Left kidney (tissue), 2 donors: ENCODE measurements around the gene RHBDD2. TPM values are rescaled to one million over a fixed set of nuclear protein-coding genes. Genes with fewer than 3 reads are reported as not detected.

Experiments
- DNase-seq: peaks from one replicate; pipeline ENCODE4 v3.0.0-alpha.2; 2013
- polyA plus RNA-seq: library from polyadenylated mRNA; unstranded; fragments of 120-200 nt; gene quantifications from one replicate; pipeline ENCODE4 v1.2.1, GENCODE V29; 2013; ENCODE audit not compliant: insufficient read length

Gene RHBDD2
- polyA plus RNA-seq, 1 donor = 60.4 TPM

DNA sequence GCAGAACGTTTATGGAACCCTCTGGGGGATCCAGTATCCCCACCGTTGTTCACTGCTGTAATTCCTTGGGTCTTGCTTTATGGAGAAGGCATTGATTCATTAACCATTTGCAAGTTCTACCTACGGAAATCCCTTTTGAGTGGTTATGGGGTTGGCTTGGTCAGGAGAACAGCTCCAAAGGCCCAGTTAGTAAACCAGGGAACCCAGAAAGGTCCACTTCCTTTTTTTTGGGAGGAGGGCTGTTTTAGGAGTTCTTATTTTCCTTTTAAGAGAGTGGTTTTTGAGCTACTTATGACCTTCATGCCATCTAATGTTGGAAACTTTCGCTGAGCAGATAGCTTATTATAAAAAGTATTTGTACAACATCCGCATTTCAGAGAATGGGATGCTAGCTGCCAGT lies 37.4 kb downstream of the RHBDD2 start:
- no peak for DNase-seq

DNA sequence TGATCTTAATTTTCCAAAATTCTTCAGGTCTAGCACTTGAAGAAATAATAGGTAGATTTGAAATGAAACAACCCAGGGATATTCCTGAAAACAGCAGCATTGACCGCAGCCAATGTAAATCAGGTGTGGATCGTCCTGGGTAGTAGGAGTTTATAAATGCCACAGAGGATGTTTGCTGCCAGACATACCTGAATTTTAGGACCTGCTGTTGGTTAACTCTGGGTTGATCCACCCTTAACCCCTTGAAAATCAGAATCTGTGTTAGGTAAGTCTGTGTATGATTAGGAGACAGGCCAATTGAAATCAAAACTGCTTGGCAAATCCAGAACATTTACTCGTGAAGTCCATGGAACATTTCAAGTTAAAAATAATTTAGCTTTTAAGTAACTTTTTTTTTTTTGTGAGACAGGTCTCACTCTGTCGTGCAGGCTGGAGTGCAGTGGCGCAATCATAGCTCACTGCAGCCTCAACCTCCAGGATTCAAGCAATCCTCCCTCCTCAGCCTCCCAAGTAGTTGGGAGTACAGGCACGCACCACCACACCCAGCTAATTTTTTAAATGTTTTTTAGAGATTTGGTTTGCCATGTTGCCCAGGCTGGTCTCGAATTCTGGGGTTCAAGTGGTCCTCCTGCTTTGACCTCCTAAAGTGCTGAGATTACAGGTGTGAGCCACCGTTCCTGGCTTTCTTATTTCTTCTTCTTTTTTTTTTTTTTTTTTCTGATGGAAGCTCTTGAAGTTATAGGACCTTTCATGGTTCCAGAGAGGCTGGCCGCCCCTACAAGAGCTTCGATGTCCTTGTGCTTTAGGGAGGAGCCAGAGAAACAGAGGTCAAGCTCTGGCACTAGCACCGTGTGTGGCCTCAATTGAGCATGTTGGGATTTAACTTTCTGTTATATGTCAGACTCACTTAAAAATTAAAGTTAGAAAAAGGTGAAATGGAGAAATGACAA lies 38.1 kb downstream of the RHBDD2 start:
- no peak for DNase-seq

DNA sequence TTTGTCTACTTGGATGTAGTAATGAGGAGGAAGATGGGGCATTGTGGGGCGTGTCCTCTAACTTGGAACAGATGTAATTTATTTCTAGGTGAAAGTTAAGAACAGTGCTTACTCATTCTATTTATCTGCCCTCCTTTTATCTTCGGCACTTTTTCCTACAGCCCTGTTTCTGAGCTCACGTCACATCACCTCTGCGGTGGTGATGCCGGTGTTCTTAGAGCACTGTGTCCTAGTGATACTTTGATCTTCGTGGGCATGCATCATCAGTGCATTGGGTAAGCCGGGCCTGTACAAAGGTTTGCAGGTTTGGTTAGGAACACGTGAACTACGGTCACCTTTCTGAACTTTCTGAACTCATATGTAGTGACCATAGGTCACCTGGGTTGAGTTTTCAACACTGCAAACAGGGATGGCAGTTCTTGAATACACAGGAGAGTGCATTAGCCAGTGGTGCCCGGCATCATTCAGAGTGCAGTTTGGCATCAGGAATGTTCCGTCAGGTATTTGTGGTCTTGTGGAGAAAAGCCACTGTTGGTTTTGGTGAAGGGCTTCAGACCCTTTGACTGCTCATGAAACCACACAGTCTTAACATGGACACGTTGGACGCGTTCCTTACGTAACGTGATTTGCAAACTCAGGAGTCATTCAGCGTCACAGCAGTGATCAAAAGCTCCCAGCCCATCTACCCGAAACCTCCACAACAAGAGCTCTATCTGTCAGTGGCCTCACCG lies 41.8 kb downstream of the RHBDD2 start:
- no peak for DNase-seq

DNA sequence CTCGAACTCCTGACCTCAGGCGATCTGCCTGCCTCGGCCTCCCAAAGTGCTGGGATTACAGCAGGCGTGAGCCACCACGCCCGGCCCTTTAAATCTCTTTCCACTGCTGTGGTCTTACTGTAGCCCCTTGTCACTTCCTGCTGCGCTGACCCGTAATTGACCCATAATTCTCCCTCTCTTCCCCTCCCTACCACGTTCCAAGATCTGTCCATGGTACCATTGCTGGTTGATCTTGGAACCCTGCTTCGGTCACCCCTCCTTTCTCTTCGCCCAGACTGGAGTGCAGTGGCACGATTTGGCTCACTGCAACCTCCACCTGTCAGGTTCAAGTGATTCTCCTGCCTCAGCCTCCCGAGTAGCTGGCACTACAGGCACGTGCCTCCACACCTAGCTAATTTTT lies 42.6 kb downstream of the RHBDD2 start:
- no peak for DNase-seq

DNA sequence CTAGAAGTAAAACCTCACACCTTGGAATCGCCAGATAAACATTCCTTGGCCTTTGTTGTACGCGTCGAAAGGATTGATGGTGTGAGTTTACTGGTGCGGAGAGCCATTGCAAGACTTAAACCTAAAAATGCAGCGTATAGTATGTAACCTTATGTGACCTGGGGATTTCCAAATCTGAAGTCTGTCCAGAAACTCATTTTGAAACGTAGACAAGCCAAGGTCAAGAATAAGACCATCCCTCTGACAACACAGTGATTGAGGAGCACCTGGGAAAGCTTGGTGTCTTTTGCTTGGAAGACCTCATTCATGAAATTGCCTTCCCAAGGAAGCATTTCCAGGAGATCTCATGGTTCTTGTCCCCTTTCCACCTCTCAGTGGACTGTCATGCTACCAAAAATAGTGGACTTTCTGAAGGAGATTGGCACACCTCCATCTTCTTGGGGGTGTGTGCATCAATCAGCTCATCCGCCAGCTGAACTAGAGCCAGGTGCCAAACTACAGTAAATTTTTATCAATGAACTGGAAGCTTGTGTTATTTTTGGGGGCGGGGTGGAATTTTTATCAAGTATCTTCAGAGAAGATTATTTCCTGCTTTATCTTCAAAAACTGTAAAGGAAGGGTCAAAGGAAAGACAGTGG lies 44.3 kb downstream of the RHBDD2 start:
- DNase-seq = no peak

DNA sequence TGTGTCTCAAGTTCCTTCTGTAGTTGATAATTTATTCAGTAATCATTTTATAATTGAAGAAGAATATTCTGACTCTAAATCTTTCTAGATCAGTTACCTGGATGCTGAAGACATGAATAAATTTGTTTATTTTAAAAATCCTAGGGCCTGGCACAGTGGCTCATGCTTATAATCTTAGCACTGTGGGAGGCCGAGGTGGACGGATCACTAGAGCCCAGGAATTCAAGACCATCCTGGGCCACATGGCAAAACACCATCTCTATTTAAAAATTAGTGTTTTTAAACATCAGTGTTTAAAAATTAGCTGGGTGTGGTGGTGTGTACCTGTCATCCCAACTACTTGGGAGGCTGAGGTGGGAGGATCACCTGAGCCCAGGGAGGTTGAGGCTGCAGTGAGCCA lies 45.4 kb downstream of the RHBDD2 start:
- no peak for DNase-seq

DNA sequence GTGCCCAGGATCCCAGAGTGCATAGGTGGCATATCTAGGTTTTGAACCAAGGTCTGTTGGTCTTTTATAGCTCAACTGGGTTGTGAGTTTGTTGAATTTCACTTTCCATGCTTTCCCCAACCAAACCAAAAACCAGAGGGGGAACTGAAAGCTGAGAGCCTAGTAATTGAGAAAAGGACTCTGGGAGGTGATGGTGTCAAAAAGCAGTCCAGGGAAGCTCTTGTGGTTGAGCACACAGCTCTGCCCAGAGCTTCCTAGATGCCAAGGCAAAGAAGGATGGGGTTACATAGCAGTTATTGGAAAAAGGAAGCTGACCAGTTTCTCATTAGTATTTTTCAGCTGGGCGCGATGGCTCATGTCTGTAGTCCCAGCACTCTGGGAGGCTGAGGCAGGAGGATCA lies 46.1 kb downstream of the RHBDD2 start:
- no peak for DNase-seq

DNA sequence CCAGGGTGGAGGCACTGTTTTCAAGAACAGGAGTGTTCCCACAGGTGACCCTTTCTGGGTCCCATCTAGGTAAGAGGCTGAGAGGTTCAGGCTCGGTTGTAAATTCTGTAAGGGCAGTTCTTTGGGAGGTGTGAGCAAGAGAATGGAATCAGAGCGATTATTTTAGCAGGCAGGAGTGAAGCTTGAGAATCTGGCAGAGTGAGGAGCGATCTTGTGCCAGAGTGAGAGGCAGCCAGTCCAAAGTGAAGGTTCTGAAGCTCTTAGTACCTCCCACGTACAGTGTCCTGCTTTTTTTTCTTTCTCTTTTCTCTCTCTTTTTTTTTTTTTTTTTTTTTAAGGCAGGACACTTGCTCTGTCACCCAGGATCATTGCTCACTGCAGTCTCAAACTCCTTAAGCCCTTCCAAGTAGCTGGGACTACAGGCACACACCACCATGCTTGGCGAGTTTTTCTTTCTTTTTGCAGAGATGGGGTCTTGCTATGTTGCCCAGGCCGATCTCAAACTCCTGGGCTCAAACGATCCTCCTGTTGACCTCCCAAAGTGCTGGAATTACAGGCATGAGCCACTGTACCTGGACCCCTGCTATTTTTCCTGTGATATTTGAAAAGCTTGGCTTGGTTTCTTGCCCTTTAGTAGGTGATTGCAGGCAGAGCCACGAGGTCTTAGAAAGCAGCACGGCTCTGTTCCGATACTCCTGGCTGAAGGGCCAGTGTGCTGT lies 47.0 kb downstream of the RHBDD2 start:
- no peak for DNase-seq

DNA sequence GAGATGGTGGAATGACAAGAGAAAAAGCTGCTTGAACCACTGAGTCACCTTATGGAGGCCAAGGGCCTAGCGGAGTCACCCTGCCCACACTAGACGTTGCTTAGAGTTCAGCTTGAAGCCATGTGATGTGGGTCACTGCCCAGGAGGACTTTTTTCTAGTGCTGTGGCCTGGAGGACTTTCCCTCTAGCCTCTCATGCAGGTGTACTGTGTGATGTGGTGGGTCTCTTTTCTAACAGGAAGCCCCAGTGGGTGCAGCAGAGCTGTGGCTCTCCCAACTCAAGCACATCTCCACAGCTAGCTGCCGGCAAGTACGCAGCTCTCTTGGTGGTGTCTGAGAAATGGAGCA lies 49.7 kb downstream of the RHBDD2 start:
- DNase-seq = no peak

DNA sequence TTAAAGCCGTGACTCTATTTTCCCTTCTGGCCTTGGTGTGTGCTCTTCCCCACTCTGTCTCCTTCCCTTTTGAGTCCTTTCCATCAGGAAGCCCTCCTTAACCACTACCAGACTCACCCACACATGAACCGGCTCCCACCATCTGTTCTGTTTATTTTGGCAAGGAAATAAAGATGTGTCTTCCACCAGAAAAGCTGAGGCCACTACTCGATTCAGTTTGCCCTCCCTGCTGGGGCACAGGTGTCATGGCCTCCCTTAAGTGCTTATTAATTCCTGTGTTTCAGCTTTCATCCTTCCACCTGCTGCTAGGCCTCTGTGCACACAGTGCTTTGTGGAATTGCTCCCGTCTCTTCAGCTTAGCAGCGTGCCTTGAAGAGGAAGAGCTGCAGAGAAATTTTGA lies 52.8 kb downstream of the RHBDD2 start:
- no peak for DNase-seq

DNA sequence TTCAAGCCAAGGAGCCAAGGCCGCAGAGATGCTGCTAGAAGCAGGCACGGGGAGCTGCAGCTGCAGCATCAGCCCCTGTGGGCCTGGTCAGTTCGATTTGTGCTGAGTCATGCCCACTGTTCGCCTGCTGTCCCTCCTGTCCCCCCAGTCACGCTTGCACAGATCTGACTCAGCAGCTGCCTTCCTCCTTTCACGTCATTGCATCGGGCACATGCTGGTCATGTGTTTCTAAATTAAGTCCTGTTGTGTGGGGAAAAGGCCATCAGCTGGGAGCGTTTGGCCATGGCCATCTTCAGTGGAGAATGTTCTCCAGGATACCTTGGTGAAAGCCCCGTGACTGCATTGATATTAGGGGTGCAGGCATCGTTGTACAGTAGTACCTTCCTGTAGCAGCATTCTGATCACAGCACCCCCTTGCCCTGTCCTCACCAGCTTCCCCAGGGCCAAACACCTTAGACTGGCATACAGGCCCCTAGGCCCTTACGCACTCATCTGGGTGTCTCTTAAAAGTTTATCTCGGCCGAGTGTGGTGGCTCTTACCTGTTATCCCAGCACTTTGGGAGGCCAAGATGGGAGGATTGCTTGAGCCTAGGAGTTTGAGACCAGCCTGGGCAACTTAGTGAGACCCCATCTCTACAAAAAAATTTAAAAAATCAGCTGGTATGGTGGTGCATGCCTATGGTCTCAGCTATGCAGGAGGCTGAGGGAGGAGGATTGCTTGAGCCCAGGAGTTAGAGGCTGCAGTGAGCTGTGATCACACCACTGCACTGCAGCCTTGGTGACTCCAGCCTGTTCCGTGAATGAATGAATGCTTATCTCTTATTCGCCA lies 59.3 kb downstream of the RHBDD2 start:
- no peak for DNase-seq

Other genes with a start within 250 kb of the RHBDD2 start
- 40.1 TPM for gene HIP1, start 140.1 kb upstream of the RHBDD2 start, polyA plus RNA-seq
- not detected for gene CCL26, start 106.8 kb upstream of the RHBDD2 start, polyA plus RNA-seq
- gene CCL24, start 65.2 kb upstream of the RHBDD2 start, polyA plus RNA-seq = not detected
- gene POR, start 36.1 kb downstream of the RHBDD2 start, polyA plus RNA-seq = 53.7 TPM
- 56.2 TPM for gene TMEM120A, start 115.6 kb downstream of the RHBDD2 start, polyA plus RNA-seq
- gene STYXL1, start 169.0 kb downstream of the RHBDD2 start, polyA plus RNA-seq = 47.5 TPM
- 213 TPM for gene MDH2, start 169.1 kb downstream of the RHBDD2 start, polyA plus RNA-seq